KMS-11 (cell line): ENCODE data around the gene TEX14.

Experiments used
- H2AFZ ChIP-seq: fragments of 200-600 bp; sonication (generic); 2 replicates; pipeline ENCODE4 v1.6.1; 2016; ENCODE audit warnings: antibody characterized with exemption, mixed run types, low read depth
- H3K27ac ChIP-seq: fragments of 200-600 bp; sonication (generic); 2 replicates; pipeline ENCODE4 v1.6.1; 2016; ENCODE audit warnings: mild to moderate bottlenecking, mixed run types
- H3K27me3 ChIP-seq: fragments of 200-600 bp; sonication (generic); 2 replicates; pipeline ENCODE4 v1.6.1; 2017; ENCODE audit warnings: mild to moderate bottlenecking, low read depth, mixed run types, moderate library complexity; ENCODE audit not compliant: insufficient read depth
- H3K36me3 ChIP-seq: fragments of 200-600 bp; sonication (generic); 2 replicates; pipeline ENCODE4 v1.6.1; 2017; ENCODE audit warnings: mild to moderate bottlenecking, mixed run types; ENCODE audit not compliant: insufficient read depth
- H3K4me1 ChIP-seq: fragments of 200-600 bp; sonication (generic); 2 replicates; pipeline ENCODE4 v1.6.1; 2016; ENCODE audit warnings: mild to moderate bottlenecking, low read depth, mixed run types; ENCODE audit not compliant: poor library complexity, severe bottlenecking
- H3K4me2 ChIP-seq: fragments of 200-600 bp; sonication (generic); 2 replicates; pipeline ENCODE4 v1.7.0; 2016; ENCODE audit warnings: mild to moderate bottlenecking, mixed run types
- H3K4me3 ChIP-seq: fragments of 200-600 bp; sonication (generic); IDR thresholded peaks from 2 replicates; pipeline ENCODE4 v1.6.1; 2017; ENCODE audit warnings: low read depth, low read length, mixed read lengths; ENCODE audit not compliant: insufficient read depth
- H3K79me2 ChIP-seq: fragments of 200-600 bp; sonication (generic); 2 replicates; pipeline ENCODE4 v1.6.1; 2016; ENCODE audit warnings: low read depth, mixed run types; ENCODE audit not compliant: insufficient read depth
- H3K9ac ChIP-seq: fragments of 200-600 bp; sonication (generic); 2 replicates; pipeline ENCODE4 v1.6.1; 2016; ENCODE audit warnings: mild to moderate bottlenecking, mixed run types
- H4K20me1 ChIP-seq: fragments of 200-600 bp; sonication (generic); 2 replicates; pipeline ENCODE4 v1.6.1; 2016; ENCODE audit warnings: mild to moderate bottlenecking, mixed run types; ENCODE audit not compliant: insufficient read depth
- TF ChIP-seq, protein P1 (sequence below): fragments of 200-600 bp; sonication (generic); conservative IDR thresholded peaks from 2 replicates; pipeline ENCODE4 v1.6.1; 2017; ENCODE audit warnings: low read depth, mild to moderate bottlenecking, antibody characterized with exemption, low read length, moderate library complexity, mixed read lengths

Gene TEX14

DNA sequence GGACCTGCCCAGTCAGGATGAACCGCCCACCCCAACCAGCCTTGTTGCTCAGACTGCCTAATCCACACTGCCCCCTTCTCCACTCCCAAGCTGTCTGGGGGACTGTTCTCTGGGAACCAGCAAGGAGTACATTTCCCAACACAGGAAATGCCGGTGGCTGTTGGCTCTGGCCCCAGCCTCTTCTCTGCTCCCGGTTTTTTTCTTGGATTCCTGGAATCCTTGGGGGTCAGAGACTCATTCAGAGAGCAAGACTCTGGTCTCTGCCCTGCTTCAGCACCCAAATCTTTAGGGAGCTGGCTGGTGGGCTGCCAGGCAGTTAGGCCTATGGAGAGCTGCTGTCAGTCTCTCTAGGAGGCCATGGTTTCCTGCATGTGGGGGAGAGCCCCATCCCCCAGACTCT is 166.6 kb downstream of the TEX14 start:
- H3K27me3 ChIP-seq: no peaks in the 10 kb centered on the region
- no peaks in the 10 kb centered on the region for H3K36me3 ChIP-seq
- H3K4me3 ChIP-seq: no peak overlapping the region
- no peak overlapping the region for H2AFZ ChIP-seq
- peaks cover 6% of the 10 kb centered on the region for H3K4me1 ChIP-seq
- TF ChIP-seq, protein P1, sequence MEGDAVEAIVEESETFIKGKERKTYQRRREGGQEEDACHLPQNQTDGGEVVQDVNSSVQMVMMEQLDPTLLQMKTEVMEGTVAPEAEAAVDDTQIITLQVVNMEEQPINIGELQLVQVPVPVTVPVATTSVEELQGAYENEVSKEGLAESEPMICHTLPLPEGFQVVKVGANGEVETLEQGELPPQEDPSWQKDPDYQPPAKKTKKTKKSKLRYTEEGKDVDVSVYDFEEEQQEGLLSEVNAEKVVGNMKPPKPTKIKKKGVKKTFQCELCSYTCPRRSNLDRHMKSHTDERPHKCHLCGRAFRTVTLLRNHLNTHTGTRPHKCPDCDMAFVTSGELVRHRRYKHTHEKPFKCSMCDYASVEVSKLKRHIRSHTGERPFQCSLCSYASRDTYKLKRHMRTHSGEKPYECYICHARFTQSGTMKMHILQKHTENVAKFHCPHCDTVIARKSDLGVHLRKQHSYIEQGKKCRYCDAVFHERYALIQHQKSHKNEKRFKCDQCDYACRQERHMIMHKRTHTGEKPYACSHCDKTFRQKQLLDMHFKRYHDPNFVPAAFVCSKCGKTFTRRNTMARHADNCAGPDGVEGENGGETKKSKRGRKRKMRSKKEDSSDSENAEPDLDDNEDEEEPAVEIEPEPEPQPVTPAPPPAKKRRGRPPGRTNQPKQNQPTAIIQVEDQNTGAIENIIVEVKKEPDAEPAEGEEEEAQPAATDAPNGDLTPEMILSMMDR: no peak
- H3K27ac ChIP-seq: no peak overlapping the region
- no peak overlapping the region for H3K4me2 ChIP-seq
- H4K20me1 ChIP-seq: no peaks in the 10 kb centered on the region
- H3K9ac ChIP-seq: no peak overlapping the region
- no peaks in the 10 kb centered on the region for H3K79me2 ChIP-seq

DNA sequence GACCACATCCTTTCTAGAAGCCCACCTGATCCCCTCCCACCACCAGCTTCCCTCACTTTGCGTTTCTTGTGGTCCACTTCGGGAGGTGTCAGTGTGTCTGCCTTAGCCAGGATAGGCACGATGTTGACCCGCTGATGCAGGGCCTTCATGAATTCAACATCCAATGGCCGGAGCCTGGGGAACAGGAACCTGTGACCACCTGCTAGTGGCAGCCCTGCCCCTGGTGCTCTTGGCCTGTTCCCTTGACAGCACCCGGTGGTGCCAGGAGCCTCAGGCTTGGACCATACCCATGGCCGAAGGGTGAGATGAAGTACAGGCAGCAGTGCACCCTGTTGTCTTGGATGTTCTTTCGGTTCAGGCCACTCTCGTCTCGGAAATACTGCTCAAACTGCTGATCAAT is 170.2 kb downstream of the TEX14 start:
- Histone ChIP-seq H3K9ac (no peak overlapping the region), H4K20me1 (no peaks in the 10 kb centered on the region), H2AFZ (no peak overlapping the region), H3K27ac (no peak overlapping the region), H3K4me2 (no peak overlapping the region), H3K4me1 (peaks cover 11% of the 10 kb centered on the region), H3K79me2 (no peaks in the 10 kb centered on the region), H3K4me3 (no peak overlapping the region), H3K27me3 (no peaks in the 10 kb centered on the region), H3K36me3 (no peaks in the 10 kb centered on the region)
- TF ChIP-seq, protein P1: no peak

DNA sequence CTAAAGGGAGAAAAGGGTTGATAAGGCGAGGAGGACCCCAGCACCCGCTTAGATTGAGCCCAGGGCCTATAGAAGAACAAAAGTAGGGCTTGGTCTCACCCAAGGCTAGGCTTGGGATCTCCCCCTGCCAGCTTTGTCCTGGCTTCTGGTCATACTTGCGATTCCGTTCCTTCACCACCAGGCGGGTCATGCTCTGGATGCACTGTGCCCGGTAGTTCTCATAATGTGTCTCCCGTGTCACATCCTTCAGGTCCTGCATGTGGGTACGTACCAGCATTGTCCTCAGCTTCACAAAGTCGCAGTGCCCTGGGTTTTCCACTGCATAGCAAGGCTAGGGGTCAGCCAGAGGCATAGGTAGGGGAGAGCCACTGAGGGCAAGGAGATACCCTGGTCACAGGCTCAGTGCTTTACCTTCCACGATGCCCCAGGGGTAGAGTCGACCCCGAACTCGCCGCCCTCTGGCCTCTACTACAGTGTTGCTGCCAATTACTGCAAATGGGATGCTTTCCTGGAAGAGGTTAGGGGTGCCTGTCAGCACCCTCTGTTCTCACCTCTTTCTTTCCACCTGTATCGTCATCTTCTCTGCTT is 170.9 kb downstream of the TEX14 start:
- no peak overlapping the region for H2AFZ ChIP-seq
- H3K27ac ChIP-seq: no peak overlapping the region
- no peak overlapping the region for H3K4me3 ChIP-seq
- no peaks in the 10 kb centered on the region for H3K27me3 ChIP-seq
- H3K36me3 ChIP-seq: no peaks in the 10 kb centered on the region
- H3K9ac ChIP-seq: no peak overlapping the region
- H3K79me2 ChIP-seq: no peaks in the 10 kb centered on the region
- H4K20me1 ChIP-seq: no peaks in the 10 kb centered on the region
- TF ChIP-seq, protein P1: peak; percentile 29
- no peak overlapping the region for H3K4me2 ChIP-seq
- H3K4me1 ChIP-seq: peaks cover 18% of the 10 kb centered on the region

DNA sequence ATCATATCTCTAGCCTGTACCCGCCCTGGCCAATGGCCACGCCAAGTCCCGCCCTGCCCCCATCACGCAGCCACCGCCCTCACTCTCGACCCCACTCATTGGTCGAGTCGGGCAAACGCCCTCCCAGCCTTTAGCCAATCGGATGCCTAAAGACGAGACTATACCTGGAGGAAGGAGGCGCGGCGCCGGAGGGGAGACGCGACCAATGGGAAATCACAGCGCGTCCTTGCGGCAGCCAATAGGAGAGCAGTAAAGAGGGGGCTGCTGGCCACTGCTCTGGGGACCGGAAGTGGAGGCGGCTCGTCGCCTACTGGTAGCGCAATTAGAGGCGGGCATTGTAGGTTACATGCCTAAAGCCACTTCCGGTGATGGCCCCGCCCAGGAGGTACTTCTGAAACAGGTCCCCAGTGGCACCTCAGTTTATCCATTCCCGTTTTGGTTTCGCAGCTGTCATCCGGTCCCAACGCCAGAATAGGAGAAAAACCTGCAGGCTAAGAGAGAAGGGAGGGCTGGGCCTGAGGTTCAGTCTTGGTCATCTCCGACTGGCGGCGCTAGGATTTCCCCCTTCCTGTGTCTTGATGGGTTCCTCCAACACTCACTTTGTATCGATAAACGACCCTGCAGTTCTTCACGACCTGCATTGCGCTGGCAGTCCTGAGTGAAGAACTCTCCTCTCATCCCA is 173.8 kb downstream of the TEX14 start:
- Histone ChIP-seq H3K79me2 (no peaks in the 10 kb centered on the region), H3K9ac (peak overlapping the region; percentile 82; the same call in 1 of the 2 replicates), H3K27me3 (no peaks in the 10 kb centered on the region), H3K36me3 (no peaks in the 10 kb centered on the region), H3K4me2 (peak overlapping the region; percentile 62), H3K4me1 (peaks cover 28% of the 10 kb centered on the region), H4K20me1 (no peaks in the 10 kb centered on the region), H2AFZ (peak overlapping the region; percentile 86), H3K4me3 (no peak overlapping the region), H3K27ac (peak overlapping the region; percentile 83)
- TF ChIP-seq, protein P1: no peak; the same call in 1 of the 2 replicates
